ENCODE results near the gene ZMYM1. TPM values are rescaled to one million over a fixed set of nuclear protein-coding genes. Genes with fewer than 3 reads are reported as not detected.
"Not testable (repeated sequence)": the region's sequence is repeated elsewhere in the genome, so short reads cannot be mapped to it uniquely, and the experiment has no call there.

ZMYM1 gene
- total RNA-seq, 4 donors from 2014 or later: 7.7 to 24.6 (median 14.5) TPM

DNA sequence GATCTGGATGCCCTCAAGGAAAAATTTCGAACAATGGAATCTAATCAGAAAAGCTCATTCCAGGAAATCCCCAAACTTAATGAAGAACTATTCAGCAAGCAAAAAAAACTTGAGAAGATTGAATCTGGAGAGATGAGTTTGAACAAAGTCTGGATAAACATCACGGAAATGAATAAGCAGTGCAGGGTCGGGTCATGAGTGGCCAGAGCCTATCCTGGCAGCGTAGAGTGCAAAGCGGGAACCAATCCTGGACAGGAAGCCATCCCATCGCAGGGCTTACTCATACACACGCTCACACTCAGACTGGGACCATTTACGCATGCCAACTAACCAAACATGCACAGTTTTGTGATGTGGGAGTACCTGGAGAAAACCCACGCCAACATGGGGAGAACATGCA lies 43.1 kb downstream of the ZMYM1 start:
- TF ChIP-seq POLR2A (IDR thresholded peaks at IDR 0.05) (no peak), EP300 (IDR thresholded peaks at IDR 0.05) (no peak), POLR2AphosphoS5 (IDR thresholded peaks at IDR 0.05) (no peak)
- TF ChIP-seq, protein P1, sequence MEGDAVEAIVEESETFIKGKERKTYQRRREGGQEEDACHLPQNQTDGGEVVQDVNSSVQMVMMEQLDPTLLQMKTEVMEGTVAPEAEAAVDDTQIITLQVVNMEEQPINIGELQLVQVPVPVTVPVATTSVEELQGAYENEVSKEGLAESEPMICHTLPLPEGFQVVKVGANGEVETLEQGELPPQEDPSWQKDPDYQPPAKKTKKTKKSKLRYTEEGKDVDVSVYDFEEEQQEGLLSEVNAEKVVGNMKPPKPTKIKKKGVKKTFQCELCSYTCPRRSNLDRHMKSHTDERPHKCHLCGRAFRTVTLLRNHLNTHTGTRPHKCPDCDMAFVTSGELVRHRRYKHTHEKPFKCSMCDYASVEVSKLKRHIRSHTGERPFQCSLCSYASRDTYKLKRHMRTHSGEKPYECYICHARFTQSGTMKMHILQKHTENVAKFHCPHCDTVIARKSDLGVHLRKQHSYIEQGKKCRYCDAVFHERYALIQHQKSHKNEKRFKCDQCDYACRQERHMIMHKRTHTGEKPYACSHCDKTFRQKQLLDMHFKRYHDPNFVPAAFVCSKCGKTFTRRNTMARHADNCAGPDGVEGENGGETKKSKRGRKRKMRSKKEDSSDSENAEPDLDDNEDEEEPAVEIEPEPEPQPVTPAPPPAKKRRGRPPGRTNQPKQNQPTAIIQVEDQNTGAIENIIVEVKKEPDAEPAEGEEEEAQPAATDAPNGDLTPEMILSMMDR (IDR thresholded peaks at IDR 0.05): no peak
- no peak for ATAC-seq
- no peaks in the 10 kb centered on the region for H3K36me3 ChIP-seq
- peaks cover 0 to 8% (median 0%) of the 10 kb centered on the region in 3 donors for H3K4me1 ChIP-seq
- no peak overlapping the region for H3K27ac ChIP-seq
- no peak overlapping the region for H3K4me3 ChIP-seq
- H3K9me3 ChIP-seq: peaks cover 0 to 14% (median 0%) of the 10 kb centered on the region in 3 donors
- WGBS, 2 donors (ENCODE audit: low coverage in 1 of 2): 81% methylated on average over 8 to 9 of the region's 9 CpGs
- H3K27me3 ChIP-seq: no peaks in the 10 kb centered on the region

DNA sequence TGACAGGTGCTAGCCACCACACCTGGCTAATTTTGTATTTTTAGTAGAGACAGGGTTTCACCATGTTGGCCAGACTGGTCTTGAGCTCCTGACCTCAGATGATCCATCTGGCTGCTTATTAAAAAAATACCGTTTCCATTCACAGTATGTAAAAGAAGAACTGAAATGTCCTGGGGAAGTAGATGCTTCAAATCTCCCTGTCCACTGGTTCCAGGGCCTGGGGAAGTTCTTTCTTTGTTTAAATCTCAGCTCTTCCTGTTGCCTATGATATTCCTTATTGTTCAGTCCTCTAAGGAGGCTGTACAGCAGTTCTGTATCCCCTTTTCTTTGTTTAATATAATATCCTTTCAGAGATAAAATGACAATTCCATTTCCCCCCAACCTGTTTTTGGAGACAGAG lies 47.4 kb downstream of the ZMYM1 start:
- Histone ChIP-seq H3K27ac (no peak overlapping the region), H3K9me3 (peaks cover 0 to 21% (median 0%) of the 10 kb centered on the region in 3 donors), H3K36me3 (no peaks in the 10 kb centered on the region), H3K4me3 (no peak overlapping the region), H3K4me1 (no peaks in the 10 kb centered on the region), H3K27me3 (no peaks in the 10 kb centered on the region)
- no peak for ATAC-seq
- 80 to 100% methylated on average over 1 of the region's 1 CpG for WGBS, 2 donors (ENCODE audit: low coverage in 1 of 2)
- TF ChIP-seq EP300 (IDR thresholded peaks at IDR 0.05) (no peak), POLR2A (IDR thresholded peaks at IDR 0.05) (no peak), POLR2AphosphoS5 (IDR thresholded peaks at IDR 0.05) (no peak)
- TF ChIP-seq, protein P1 (IDR thresholded peaks at IDR 0.05): no peak

DNA sequence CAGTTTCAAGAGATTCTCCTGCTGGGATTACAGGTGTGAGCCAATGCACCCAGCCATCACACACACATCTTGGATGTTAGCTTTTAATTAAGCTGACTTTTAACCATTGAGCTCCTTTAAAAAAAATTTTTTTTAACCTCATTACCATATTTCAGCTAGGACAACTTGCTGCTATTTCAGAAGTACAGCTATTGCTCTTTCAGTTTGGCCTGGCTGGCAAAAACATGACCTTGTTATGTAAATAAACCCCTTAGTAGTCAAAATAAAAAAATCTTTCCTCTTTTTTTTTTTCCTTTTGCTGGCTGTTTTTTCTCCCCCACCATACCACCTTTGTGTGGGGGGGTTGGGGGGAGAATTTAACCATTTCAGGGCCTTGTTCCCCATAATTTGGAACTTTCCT lies 49.9 kb downstream of the ZMYM1 start:
- no peak for ATAC-seq
- Histone ChIP-seq H3K27ac (no peak overlapping the region), H3K9me3 (peaks cover 0 to 21% (median 0%) of the 10 kb centered on the region in 3 donors), H3K4me3 (no peak overlapping the region), H3K36me3 (no peaks in the 10 kb centered on the region), H3K4me1 (no peaks in the 10 kb centered on the region), H3K27me3 (no peaks in the 10 kb centered on the region)
- TF ChIP-seq EP300 (IDR thresholded peaks at IDR 0.05): no peak
- no peak for TF ChIP-seq POLR2AphosphoS5 (IDR thresholded peaks at IDR 0.05)
- TF ChIP-seq, protein P1 (IDR thresholded peaks at IDR 0.05): no peak
- no peak for TF ChIP-seq POLR2A (IDR thresholded peaks at IDR 0.05)

DNA sequence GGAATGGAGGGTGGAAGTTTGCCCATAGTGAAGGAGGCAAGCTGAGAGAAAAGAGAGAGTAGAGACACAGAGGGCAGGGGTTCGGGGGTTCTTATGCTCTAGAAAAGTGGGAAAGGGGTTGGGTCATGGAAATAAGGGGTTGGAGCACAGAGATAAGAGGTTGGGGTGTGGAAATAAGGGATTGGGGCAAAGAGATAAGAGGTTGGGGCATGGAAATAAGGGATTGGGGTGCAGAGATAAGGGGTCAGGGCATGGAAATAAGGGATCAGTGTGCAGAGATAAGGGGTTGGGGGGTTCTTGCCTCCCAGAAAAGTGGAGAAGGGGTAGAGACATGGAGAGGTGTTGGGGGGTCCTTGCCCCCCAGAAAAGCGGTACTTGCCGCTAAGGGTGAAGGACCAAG lies 57.6 kb downstream of the ZMYM1 start:
- WGBS, 2 donors (ENCODE audit: low coverage in 1 of 2): 86% methylated on average over 3 of the region's 3 CpGs; no CpG with 5 or more reads in 1 of the 2 donors
- ATAC-seq: no peak
- H3K36me3 ChIP-seq: no peaks in the 10 kb centered on the region
- H3K4me1 ChIP-seq: no peaks in the 10 kb centered on the region
- no peaks in the 10 kb centered on the region for H3K9me3 ChIP-seq
- no peak for TF ChIP-seq EP300 (IDR thresholded peaks at IDR 0.05)
- no peak for TF ChIP-seq POLR2AphosphoS5 (IDR thresholded peaks at IDR 0.05)
- no peak for TF ChIP-seq POLR2A (IDR thresholded peaks at IDR 0.05)
- TF ChIP-seq, protein P1 (IDR thresholded peaks at IDR 0.05): no peak
- no peak overlapping the region for H3K27ac ChIP-seq
- no peak overlapping the region for H3K4me3 ChIP-seq
- no peaks in the 10 kb centered on the region for H3K27me3 ChIP-seq

DNA sequence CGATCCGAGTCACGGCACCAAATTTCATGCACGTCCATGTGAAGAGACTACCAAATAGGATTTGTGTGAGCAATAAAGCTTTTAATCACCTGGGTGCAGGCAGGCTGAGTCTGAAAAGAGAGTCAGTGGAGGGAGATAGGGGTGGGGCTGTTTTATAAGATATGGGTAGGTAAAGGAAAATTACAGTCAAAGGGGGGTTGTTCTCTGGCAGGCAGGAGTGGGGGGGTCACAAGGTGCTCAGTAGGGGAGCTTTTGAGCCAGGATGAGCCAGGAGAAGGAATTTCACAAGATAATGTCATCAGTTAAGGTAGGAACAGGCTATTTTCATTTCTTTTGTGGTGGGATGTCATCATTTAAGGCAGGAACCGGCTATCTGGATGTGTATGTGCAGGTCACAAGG lies 58.4 kb downstream of the ZMYM1 start:
- not testable (repeated sequence) for ATAC-seq, H3K36me3 ChIP-seq, H3K27me3 ChIP-seq, H3K4me3 ChIP-seq, H3K9me3 ChIP-seq, H3K27ac ChIP-seq, H3K4me1 ChIP-seq
- 76 to 93% methylated on average over 4 to 5 of the region's 5 CpGs for WGBS, 2 donors (ENCODE audit: low coverage in 1 of 2)

DNA sequence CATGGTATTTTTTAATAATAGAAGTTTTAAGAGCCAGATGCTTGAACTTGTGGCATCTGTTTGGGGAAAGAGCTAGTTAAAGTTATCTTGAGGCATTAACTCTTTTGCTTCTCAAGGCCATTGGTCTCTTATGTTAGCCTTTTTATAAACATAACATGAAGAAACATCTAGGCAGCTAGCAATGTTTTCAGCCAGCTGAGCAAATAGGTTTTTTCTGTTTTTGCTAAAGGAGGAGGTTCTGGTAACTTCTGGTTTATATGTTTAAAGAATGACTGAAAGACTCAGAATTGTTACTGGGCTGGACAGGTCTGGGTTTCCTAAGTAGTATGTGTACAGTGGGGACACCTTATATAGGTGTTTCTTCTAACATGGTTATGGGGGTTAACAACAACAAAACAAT lies 63.1 kb downstream of the ZMYM1 start:
- H3K27me3 ChIP-seq, H3K4me3 ChIP-seq, H3K36me3 ChIP-seq, ATAC-seq, H3K9me3 ChIP-seq, H3K4me1 ChIP-seq, H3K27ac ChIP-seq: not testable (repeated sequence)

DNA sequence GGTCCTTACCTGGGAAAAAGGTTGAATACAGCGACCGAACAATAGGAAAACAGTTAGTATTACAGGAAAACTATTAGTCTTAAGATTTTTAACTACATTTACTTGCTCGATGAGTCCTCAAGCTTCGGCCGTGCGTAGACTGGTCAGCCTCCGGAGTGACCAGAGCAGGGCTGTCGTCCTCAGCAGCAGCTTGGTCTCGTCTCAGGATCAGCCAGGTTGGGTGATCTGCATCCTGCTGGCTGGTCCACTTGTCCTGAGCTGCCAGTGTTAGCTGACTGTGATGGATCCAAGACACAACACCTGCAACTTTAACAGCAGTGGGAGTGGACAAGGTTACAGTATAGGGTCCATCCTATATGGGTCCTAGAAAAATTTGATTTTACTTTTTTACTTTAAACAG lies 63.5 kb downstream of the ZMYM1 start:
- not testable (repeated sequence) for ATAC-seq, H3K9me3 ChIP-seq, H3K27me3 ChIP-seq, H3K27ac ChIP-seq, H3K4me1 ChIP-seq, H3K36me3 ChIP-seq, H3K4me3 ChIP-seq
- WGBS, 2 donors (ENCODE audit: low coverage in 1 of 2): 72 to 90% methylated on average over 5 to 9 of the region's 9 CpGs

Measured in gastroesophageal sphincter (tissue), 4 donors.